Measurements from ENCODE around the gene UBA1. TPM values are rescaled to one million over a fixed set of nuclear protein-coding genes. Genes with fewer than 3 reads are reported as not detected.

Gene UBA1
- total RNA-seq, 1 experiment from 2014 or later = 88.3 TPM

- no peak for DNase-seq (ENCODE audit: low read depth)
- in situ Hi-C loops (cut with HindIII; ENCODE audit: low pct_unique_long_range_greater_than_20kb, low sequenced_read_pairs) = no loop called here
Measured at GRCh38 chrX:47202316-47202715, 8.7 kb downstream of the UBA1 start.

DNA sequence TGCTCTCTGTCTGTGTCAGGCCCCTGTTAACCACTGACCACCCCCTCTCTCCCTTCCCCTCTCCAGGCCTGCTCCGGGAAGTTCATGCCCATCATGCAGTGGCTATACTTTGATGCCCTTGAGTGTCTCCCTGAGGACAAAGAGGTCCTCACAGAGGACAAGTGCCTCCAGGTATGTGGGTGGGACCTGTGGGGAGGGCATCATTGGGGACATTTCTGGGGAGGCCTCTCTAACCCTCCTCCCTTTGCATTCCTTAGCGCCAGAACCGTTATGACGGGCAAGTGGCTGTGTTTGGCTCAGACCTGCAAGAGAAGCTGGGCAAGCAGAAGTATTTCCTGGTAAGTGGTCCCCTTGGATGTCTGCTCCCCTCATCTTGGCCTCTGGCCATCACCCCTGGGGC lies 9.2 kb downstream of the UBA1 start:
- in situ Hi-C loops (cut with HindIII; ENCODE audit: low pct_unique_long_range_greater_than_20kb, low sequenced_read_pairs) = no loop called here
- no peak for DNase-seq (ENCODE audit: low read depth)

GRCh38 chrX:47204970-47205369 lies 11.3 kb downstream of the UBA1 start:
- in situ Hi-C loops (cut with HindIII; ENCODE audit: low pct_unique_long_range_greater_than_20kb, low sequenced_read_pairs) = no loop called here
- DNase-seq (ENCODE audit: low read depth) = no peak

- in situ Hi-C loops (cut with HindIII; ENCODE audit: low pct_unique_long_range_greater_than_20kb, low sequenced_read_pairs) = no loop called here
- no peak for DNase-seq (ENCODE audit: low read depth)
Measured at GRCh38 chrX:47206316-47206715, 12.7 kb downstream of the UBA1 start.

GRCh38 chrX:47208108-47208507 lies 14.5 kb downstream of the UBA1 start:
- DNase-seq (ENCODE audit: low read depth) = no peak
- in situ Hi-C loops (cut with HindIII; ENCODE audit: low pct_unique_long_range_greater_than_20kb, low sequenced_read_pairs) = no loop called here

GRCh38 chrX:47209508-47210238 lies 16.0 kb downstream of the UBA1 start:
- in situ Hi-C loops (cut with HindIII; ENCODE audit: low pct_unique_long_range_greater_than_20kb, low sequenced_read_pairs) = no loop called here

GRCh38 chrX:47210661-47211425 lies 17.2 kb downstream of the UBA1 start:
- DNase-seq (ENCODE audit: low read depth) = no peak
- in situ Hi-C loops (cut with HindIII; ENCODE audit: low pct_unique_long_range_greater_than_20kb, low sequenced_read_pairs) = no loop called here

More at GRCh38 chrX:47209508-47210238, 16.0 kb downstream of the UBA1 start:
- DNase-seq (ENCODE audit: low read depth) = no peak

- in situ Hi-C loops (cut with HindIII; ENCODE audit: low pct_unique_long_range_greater_than_20kb, low sequenced_read_pairs) = no loop called here
- no peak for DNase-seq (ENCODE audit: low read depth)
Measured at GRCh38 chrX:47212381-47213293, 19.0 kb downstream of the UBA1 start.

- in situ Hi-C loops (cut with HindIII; ENCODE audit: low pct_unique_long_range_greater_than_20kb, low sequenced_read_pairs) = no loop called here
Measured at GRCh38 chrX:47214435-47215077, 20.9 kb downstream of the UBA1 start.

GRCh38 chrX:47215291-47215900 lies 21.8 kb downstream of the UBA1 start:
- in situ Hi-C loops (cut with HindIII; ENCODE audit: low pct_unique_long_range_greater_than_20kb, low sequenced_read_pairs) = no loop called here
- DNase-seq (ENCODE audit: low read depth) = no peak

More at GRCh38 chrX:47214435-47215077, 20.9 kb downstream of the UBA1 start:
- no peak for DNase-seq (ENCODE audit: low read depth)

GRCh38 chrX:47216393-47216925 lies 22.8 kb downstream of the UBA1 start:
- in situ Hi-C loops (cut with HindIII; ENCODE audit: low pct_unique_long_range_greater_than_20kb, low sequenced_read_pairs) = no loop called here
- DNase-seq (ENCODE audit: low read depth) = no peak

- no peak for DNase-seq (ENCODE audit: low read depth)
- in situ Hi-C loops (cut with HindIII; ENCODE audit: low pct_unique_long_range_greater_than_20kb, low sequenced_read_pairs) = no loop called here
Measured at GRCh38 chrX:47217121-47217851, 23.7 kb downstream of the UBA1 start.

GRCh38 chrX:47217852-47218279 lies 24.2 kb downstream of the UBA1 start:
- in situ Hi-C loops (cut with HindIII; ENCODE audit: low pct_unique_long_range_greater_than_20kb, low sequenced_read_pairs) = no loop called here
- DNase-seq (ENCODE audit: low read depth) = peak; percentile 99

DNA sequence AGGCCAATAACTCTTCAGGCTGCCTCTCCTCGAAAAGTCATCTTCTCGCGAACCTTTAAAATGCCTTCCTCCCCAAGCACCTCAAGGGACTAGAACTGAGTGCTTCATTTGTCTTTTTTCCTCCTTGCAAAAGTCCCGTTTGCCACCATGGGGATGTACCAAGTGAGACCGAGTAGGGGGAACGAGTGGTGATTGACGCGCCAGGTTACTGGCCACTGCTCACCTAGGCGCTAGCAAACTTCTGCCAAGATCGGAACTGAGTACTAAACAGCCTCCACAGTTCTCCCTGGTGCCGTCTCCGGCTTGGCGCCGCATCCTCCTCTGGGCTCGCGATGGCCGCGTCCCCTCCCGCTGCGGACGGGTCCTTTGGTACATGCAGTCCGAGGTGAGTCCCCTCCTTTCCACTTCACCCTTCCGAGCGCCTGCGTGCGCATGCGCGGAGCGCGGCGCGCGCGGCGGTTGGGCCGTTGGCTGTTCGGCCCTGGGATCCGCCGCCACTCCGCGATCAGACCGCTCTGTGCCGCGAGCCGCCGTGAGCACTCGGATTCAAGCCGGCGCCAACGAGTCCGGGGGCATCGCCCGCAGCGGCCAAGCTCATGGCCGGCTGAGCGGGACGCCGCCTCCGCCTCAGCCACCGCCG lies 24.8 kb downstream of the UBA1 start, which contains the start of gene CDK16:
CDK16 (plus strand) TSS at position 402 of the 640 bp plus-strand sequence. CDS start 4,877 bp downstream, outside the sequence.
- in situ Hi-C loops (cut with HindIII; ENCODE audit: low pct_unique_long_range_greater_than_20kb, low sequenced_read_pairs) = no loop called here
- peak; percentile 75 for DNase-seq (ENCODE audit: low read depth)

DNA sequence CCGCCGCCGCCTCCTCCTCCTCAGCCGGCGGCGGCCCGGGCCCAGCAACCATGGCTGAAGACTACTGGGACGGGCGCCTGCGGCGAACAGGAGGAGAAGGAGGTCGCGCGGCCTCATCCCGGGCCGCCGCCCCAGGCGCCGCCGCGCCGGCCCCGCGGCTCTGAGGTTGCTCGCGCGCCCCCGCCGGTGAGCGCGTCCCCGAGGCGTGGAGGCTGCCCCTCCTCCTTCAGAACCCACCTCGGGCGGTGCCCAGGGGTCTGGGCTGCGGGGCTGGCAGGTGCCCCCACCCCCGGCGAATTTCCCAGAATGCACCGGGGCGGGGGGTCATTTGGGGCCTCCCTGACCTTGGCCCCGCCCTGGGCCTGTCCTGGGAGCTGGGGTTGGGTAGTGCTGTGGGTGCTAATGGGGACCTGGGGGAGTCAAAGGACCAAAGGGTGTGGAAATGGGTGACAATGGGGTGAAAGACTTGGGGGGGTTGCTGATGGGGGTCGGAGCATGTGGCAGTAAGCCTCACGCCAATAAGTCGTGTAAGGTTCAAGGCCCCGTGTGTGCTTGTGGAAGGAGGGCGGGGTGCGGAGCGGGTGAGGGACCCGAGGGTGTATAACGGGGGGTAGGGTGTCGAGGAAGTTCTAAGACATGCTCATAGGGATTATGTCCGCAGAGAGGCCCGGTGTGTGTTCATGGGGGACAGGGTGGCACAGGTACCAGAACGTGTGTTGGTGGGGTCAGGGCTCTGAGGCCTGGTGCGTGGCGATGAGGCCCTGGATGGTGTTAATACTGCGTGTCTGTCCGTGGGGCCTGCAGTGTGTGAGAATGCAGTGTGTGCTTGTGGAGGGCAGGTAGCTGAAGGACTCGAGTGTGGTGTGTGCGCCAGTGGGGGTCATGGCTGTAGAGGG lies 25.5 kb downstream of the UBA1 start:
- peak; percentile 23 for DNase-seq (ENCODE audit: low read depth)
- in situ Hi-C loops (cut with HindIII; ENCODE audit: low pct_unique_long_range_greater_than_20kb, low sequenced_read_pairs) = no loop called here
